HepG2 (cell line): ENCODE data around the gene COLEC12. TPM values are rescaled to one million over a fixed set of nuclear protein-coding genes. Genes with fewer than 3 reads are reported as not detected.

ENCODE experiments used
- AGO2 ChIP-seq: fragments of 200-400 bp; formaldehyde crosslinking; optimal IDR thresholded peaks from 2 replicates; pipeline ENCODE3; 2017; ENCODE audit warnings: mild to moderate bottlenecking, low read depth, low read length, moderate library complexity
- BHLHE40 ChIP-seq: IDR thresholded peaks from 2 replicates; pipeline ENCODE4 v1.6.1; 2011; ENCODE audit warnings: low read length, improper control_type of control experiment
- DRAP1 ChIP-seq: IDR thresholded peaks from 2 replicates; pipeline ENCODE4 v1.6.1; 2016; ENCODE audit warnings: missing genetic modification reagents, missing compliant biosample characterization
- GABPB1 ChIP-seq: IDR thresholded peaks from 2 replicates; pipeline ENCODE4 v1.6.1; 2016; ENCODE audit warnings: mild to moderate bottlenecking, missing genetic modification reagents, moderate library complexity, missing compliant biosample characterization
- GFI1 ChIP-seq: sonication (generic); formaldehyde crosslinking; IDR thresholded peaks from 2 replicates; pipeline ENCODE4 v1.5.0; 2020; ENCODE audit warnings: missing genetic modification reagents, mild to moderate bottlenecking, borderline replicate concordance
- HNF1B ChIP-seq: sonication (generic); formaldehyde crosslinking; IDR thresholded peaks from 2 replicates; pipeline ENCODE4 v1.5.1; 2020; ENCODE audit warnings: mild to moderate bottlenecking, moderate library complexity, missing genetic modification reagents
- NAIF1 ChIP-seq: sonication (generic); formaldehyde crosslinking; IDR thresholded peaks from 2 replicates; pipeline ENCODE4 v1.5.0; 2020; ENCODE audit warnings: mild to moderate bottlenecking, missing genetic modification reagents, borderline replicate concordance
- NFKBIZ ChIP-seq: IDR thresholded peaks from 2 replicates; pipeline ENCODE4 v1.6.1; 2018; ENCODE audit warnings: missing genetic modification reagents, missing compliant biosample characterization
- RELA ChIP-seq: sonication (generic); formaldehyde crosslinking; IDR thresholded peaks from 2 replicates; pipeline ENCODE4 v1.4.0; 2020; ENCODE audit warnings: missing genetic modification reagents
- RORA ChIP-seq: sonication (generic); formaldehyde crosslinking; IDR thresholded peaks from 2 replicates; pipeline ENCODE4 v1.5.0; 2020; ENCODE audit warnings: mild to moderate bottlenecking, missing genetic modification reagents, moderate library complexity
- THRA ChIP-seq: sonication (generic); formaldehyde crosslinking; IDR thresholded peaks from 2 replicates; pipeline ENCODE4 v1.4.0; 2020; ENCODE audit warnings: missing genetic modification reagents, borderline replicate concordance
- ZBTB46 ChIP-seq: sonication (generic); formaldehyde crosslinking; IDR thresholded peaks from 2 replicates; pipeline ENCODE4 v1.4.0; 2020; ENCODE audit warnings: mild to moderate bottlenecking, missing genetic modification reagents, borderline replicate concordance
- ZBTB8A ChIP-seq: sonication (generic); formaldehyde crosslinking; IDR thresholded peaks from 2 replicates; pipeline ENCODE4 v1.4.0; 2020; ENCODE audit warnings: mild to moderate bottlenecking, low read depth, missing genetic modification reagents, borderline replicate concordance
- ZFP37 ChIP-seq: sonication (generic); formaldehyde crosslinking; IDR thresholded peaks from 2 replicates; pipeline ENCODE4 v1.4.0; 2020; ENCODE audit warnings: missing genetic modification reagents, borderline replicate concordance
- ZNF207 ChIP-seq: fragments of 450-650 bp; IDR thresholded peaks from 2 replicates; pipeline ENCODE4 v1.6.1; 2016; ENCODE audit warnings: antibody characterized with exemption, borderline replicate concordance
- ZNF235 ChIP-seq: sonication (generic); formaldehyde crosslinking; IDR thresholded peaks from 2 replicates; pipeline ENCODE4 v1.8.1; 2023; ENCODE audit warnings: mild to moderate bottlenecking, missing genetic modification reagents, borderline replicate concordance
- ZNF274 ChIP-seq: sonication (generic); formaldehyde crosslinking; IDR thresholded peaks from 2 replicates; pipeline ENCODE4 v1.5.1; 2020; ENCODE audit warnings: mild to moderate bottlenecking, missing genetic modification reagents
- ZNF350 ChIP-seq: sonication (generic); formaldehyde crosslinking; IDR thresholded peaks from 2 replicates; pipeline ENCODE4 v1.4.0; 2020; ENCODE audit warnings: mild to moderate bottlenecking, low read depth, missing genetic modification reagents, borderline replicate concordance
- polyA plus RNA-seq, 8 experiments: library from polyadenylated mRNA; depleted of rRNA in 3 of 8; stranded (reverse) in 7 of 8; unstranded in 1 of 8; fragments of >200 nt; fragmentation: Illumina TruSeq in 4 of 8; extraction: Trizol in 4 of 8; gene quantifications; 2 replicates each; pipeline versions ENCODE4 v1.2.1 to v1.2.3, GENCODE V29; 2011 to 2016; ENCODE audit warnings: low read depth in 4 of 8, missing spikeins in 1 of 8, mixed read lengths in 1 of 8; ENCODE audit not compliant: insufficient read depth in 1 of 8
- total RNA-seq, 5 experiments: library from RNA; depleted of rRNA; stranded (reverse); fragments of >200 nt; fragmentation: Illumina TruSeq; extraction: Trizol; gene quantifications; 2 replicates each; pipeline ENCODE4 v1.2.3, GENCODE V29; 2016; ENCODE audit warnings: low read depth in 1 of 5

Gene COLEC12
- total and polyA plus RNA-seq, 2 of the 13 experiments (the other 11 are each of a cell fraction or from before 2014, with no cell fraction given) = 0.02 to 0.11 TPM

- no peak for TF ChIP-seq HNF1B (CRISPR knock-in tag)
- TF ChIP-seq ZNF350 (CRISPR knock-in tag) = no peak
- TF ChIP-seq THRA = peak; percentile 46; the same call in 1 of the 2 replicates
- no peak for TF ChIP-seq ZBTB46 (CRISPR knock-in tag)
- TF ChIP-seq RORA (CRISPR knock-in tag) = no peak
- TF ChIP-seq ZNF207 = no peak
- no peak for TF ChIP-seq NFKBIZ (CRISPR knock-in tag)
- TF ChIP-seq ZNF274 (CRISPR knock-in tag) = no peak
- peak; percentile 30; the same call in 1 of the 2 replicates for TF ChIP-seq DRAP1 (CRISPR knock-in tag)
- 0 out of 2 replicates have a peak, but pooled peaks have one; percentile 28 for TF ChIP-seq GABPB1
- TF ChIP-seq GFI1 (CRISPR knock-in tag) = peak; percentile 91
- no peak for TF ChIP-seq ZNF235 (CRISPR knock-in tag)
- TF ChIP-seq ZFP37 (CRISPR knock-in tag) = no peak
- TF ChIP-seq BHLHE40 = no peak
- no peak for TF ChIP-seq NAIF1 (CRISPR knock-in tag)
- TF ChIP-seq AGO2 = no peak
- no peak for TF ChIP-seq ZBTB8A (CRISPR knock-in tag)
- no peak for TF ChIP-seq RELA (CRISPR knock-in tag)
- TF ChIP-seq, all 625 proteins: peak for 70
These were observed 230.9 kb downstream of the COLEC12 start (continued) for GRCh38 chr18:269480-270095.
